Measurements from ENCODE around the gene GNG7.
"Not testable (repeated sequence)": the region's sequence is repeated elsewhere in the genome, so short reads cannot be mapped to it uniquely, and the experiment has no call there.

The GNG7 gene

DNA sequence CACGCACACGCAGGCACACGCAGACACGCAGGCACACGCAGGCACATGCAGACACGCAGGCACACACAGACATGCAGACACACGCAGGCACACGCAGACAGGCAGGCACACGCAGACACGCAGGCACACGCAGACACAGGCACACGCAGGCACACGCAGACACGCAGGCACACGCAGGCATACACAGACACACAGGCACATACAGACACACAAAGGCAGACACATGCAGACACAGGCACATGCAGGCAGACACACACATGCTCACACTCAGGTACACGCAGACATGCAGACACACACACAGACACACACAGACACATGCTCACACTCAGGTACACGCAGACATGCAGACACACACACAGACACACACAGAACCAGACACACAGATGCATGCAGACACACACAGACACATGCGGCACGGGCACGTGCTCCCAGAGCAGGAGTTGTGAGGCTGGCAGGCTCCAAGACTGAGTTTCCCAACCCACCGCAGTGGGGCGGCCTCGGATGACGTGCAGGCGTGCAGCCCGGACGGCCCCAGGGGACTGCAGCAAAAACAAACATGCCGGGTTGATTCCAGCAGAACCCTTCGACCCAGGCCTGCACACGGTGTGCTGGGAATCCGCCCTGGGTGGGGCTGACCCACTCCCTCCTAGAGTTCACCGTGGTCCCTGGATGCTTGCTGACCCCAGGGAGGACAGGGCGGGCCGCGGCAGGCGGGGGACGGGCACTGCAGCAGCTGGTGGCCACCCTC is 126.6 kb downstream of the GNG7 start:
- DNase-seq (ENCODE audit: low read depth, low spot score): no peak

DNA sequence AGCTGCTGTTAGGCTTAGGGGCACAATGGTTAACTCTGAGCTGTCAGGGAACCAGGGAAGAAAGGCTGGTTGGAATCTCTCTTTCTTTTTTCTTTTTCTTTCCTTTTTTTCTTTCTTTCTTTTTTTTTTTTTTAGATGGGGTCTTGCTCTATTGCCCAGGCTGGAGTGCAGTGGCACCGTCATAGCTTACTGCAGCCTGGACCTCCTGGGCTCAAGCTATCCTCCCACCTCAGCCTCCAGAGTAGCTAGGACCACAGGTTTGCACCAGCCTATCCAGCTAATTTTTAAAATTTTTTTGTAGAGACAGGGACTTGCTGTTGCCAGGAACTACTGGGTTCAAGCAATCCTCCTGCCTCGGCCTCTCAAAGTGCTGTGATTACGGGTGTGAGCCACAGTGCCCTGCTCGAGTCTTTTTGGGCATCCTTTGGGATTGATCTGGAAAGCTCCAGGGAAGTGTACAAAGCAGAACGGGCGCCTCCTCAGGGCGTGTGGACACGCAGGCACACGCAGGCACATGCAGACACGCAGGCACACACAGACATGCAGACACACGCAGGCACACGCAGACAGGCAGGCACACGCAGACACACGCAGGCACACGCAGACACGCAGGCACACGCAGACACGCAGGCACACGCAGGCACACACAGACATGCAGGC is 127.4 kb downstream of the GNG7 start:
- no peak for DNase-seq (ENCODE audit: low read depth, low spot score)

DNA sequence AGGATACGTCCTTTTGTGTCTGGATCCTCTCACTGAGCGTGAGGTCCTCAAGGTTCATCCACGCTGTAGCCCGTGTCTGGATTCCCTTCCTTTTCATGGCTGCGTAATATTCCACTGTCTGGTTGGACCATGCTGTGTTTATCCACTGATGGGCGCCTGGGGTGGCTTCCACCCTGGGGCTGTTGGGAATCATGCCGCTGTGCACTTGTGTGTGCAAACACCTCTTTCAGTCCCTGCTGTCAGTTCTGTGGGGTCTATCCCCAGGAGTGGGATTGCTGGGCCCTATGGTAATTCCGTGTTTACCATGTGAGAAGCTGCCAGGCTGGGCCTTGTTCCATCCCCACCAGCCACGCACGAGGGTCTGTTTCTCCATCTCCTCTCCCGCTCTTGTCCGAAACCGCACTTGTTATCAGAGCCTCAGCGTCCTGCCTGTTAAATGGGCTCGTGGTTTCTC is 128.0 kb downstream of the GNG7 start:
- no peak for DNase-seq (ENCODE audit: low read depth, low spot score)

GRCh38 chr19:2573916-2574315 is 128.6 kb downstream of the GNG7 start:
- DNase-seq (ENCODE audit: low read depth, low spot score): no peak

GRCh38 chr19:2572152-2572551 is 130.3 kb downstream of the GNG7 start:
- not testable (repeated sequence) for DNase-seq (ENCODE audit: low read depth, low spot score)

GRCh38 chr19:2569596-2570465 is 132.7 kb downstream of the GNG7 start:
- no peak for DNase-seq (ENCODE audit: low read depth, low spot score)

GRCh38 chr19:2567996-2568395 is 134.5 kb downstream of the GNG7 start:
- no peak for DNase-seq (ENCODE audit: low read depth, low spot score)

- DNase-seq (ENCODE audit: low read depth, low spot score): no peak
Measured at GRCh38 chr19:2567580-2567979, 134.9 kb downstream of the GNG7 start.

- DNase-seq (ENCODE audit: low read depth, low spot score): not testable (repeated sequence)
Measured at GRCh38 chr19:2563546-2563945, 138.9 kb downstream of the GNG7 start.

GRCh38 chr19:2561895-2562294 is 140.6 kb downstream of the GNG7 start:
- peak; percentile 65 for DNase-seq (ENCODE audit: low read depth, low spot score)

DNA sequence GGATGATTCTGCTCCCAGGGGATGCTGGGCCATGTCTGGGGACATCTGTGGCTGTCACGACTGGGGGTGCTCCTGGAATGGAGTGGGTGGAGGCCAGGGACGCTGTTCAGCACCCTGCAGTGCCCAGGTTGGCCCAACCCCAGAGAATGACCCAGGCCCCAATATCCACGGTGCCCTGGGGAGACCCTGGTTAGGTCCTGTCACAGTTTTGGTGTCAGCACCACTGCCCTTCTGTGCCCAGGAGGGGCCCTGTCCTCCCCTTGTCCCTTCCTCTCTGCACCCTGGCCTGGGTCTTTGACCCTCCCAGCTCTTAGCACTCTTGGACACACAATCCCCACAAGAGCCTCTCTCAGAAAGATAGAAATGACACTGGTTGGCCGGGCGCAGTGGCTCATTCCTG is 141.3 kb downstream of the GNG7 start:
- DNase-seq (ENCODE audit: low read depth, low spot score): no peak

GRCh38 chr19:2560369-2560768 is 142.1 kb downstream of the GNG7 start:
- DNase-seq (ENCODE audit: low read depth, low spot score): no peak

DNA sequence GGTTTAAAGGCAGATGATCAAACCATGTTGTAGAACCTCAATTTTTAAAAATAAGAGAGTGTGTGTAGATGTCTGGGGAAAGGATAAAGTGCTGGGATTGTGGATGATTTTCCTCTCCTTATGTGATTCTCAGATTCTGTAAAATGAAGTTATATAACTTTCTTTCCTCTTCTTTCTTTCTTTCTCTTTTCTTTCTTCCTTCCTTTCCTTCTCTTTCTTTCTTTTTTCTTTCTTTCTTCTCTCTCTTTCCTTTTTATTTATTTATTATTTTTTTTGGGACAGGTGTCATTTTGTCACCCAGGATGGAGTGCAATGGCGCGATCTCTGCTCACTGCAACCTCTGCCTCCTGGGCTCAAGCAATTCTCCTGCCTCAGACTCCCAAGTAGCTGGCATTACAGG is 144.0 kb downstream of the GNG7 start:
- DNase-seq (ENCODE audit: low read depth, low spot score): no peak

GRCh38 chr19:2558131-2558530 is 144.4 kb downstream of the GNG7 start:
- DNase-seq (ENCODE audit: low read depth, low spot score): not testable (repeated sequence)

GRCh38 chr19:2557093-2557440 is 145.4 kb downstream of the GNG7 start:
- no peak for DNase-seq (ENCODE audit: low read depth, low spot score)

DNA sequence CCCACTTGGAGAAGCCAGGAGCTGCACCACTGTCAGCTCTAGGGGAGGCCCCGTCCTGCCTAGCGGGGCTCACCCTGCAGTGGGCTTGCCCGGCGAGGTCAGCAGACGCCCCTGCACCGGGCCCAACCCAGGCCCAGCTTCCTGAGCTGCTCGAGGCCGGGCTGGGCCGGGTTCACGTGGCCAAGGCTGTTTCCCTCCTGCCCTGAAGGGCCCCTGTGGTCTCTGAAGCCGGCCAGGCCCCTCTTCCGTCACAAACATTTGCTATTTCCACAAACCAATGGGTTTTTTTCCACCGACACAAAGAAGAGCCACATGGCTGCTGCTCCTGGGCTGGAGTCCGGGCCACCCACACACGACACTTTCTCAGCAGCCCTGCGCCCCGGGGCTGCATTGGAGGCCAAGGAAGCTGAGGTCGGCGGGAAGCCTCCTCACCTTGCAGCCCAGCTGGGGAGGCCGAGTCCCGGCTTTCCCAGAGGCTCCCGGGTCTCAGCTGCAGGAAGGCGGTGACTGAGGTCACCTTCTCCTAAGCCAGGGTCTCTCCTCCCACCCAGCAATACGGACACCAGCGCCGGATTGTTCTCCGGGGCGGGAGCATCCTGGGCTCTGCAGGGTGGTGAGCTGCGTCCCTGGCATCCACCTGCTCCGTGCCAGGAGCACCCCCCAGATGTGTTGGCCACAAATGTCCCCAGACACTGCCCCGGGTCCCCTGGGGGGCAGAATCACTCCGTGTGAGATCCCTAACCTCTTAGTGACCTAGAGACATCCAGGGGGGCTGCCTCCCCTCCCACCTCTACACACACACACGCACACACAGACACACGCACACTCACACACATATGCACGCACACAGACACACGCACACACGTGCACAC is 146.0 kb downstream of the GNG7 start:
- DNase-seq (ENCODE audit: low read depth, low spot score): no peak

DNA sequence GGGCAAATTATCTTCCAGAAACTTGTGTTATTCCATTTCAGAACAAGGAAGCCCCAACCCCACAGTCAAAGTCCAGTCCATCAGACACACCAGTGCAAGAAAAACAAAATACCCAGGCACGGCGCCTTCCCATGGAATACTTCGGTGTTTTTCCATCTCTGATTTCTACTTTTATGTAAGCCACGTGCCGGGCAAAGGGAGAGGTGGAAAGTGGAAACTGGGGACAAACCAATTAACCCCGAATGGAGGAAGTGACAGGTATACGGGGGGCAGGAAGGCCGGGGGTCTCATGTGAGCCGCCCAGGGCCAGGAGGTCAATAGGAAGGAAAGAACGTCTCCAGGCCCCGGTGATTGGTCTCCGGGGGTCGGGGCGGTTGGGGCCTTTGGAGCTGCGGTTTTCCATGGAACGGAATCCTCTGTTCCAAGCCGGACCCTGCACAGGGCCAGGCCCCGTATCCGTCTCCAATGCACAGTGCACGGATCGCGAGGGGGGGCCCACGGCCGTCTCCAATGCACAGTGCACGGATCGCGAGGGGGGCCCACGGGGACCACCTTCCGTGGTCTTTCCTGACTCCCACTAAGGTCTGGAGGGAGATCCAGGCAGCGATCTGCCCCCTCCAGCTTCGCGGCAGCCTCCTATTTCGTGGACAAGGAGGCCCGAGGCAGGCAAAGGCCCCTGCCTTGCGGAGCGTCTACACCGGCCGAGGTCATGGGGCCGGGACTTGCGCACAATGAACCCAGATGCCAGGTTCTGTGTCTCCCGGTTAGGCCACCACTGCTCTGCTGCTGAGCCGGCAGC is 146.9 kb downstream of the GNG7 start:
- no peak for DNase-seq (ENCODE audit: low read depth, low spot score)

DNA sequence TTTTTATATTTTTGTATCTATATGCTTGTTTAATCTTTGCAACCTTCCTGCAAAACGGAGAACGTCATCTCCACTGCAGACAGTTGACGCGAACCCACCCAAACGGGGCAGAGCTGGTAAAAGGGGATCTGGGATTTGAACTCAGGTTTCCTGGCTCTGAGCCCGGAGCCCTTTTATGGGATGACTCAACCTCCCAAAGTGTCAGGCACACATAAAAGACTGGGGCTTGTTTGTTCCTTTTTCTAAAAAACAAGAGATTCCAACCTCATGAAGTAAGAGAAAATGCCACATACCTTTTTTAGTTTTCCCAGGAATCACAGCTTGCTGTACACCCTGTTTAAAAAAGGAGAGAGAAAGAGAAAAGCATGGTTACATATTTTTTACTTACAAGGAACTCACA is 147.6 kb downstream of the GNG7 start:
- no peak for DNase-seq (ENCODE audit: low read depth, low spot score)

- DNase-seq (ENCODE audit: low read depth, low spot score): no peak
Measured at GRCh38 chr19:2553510-2553909, 149.0 kb downstream of the GNG7 start.

GRCh38 chr19:2552859-2553258 is 149.6 kb downstream of the GNG7 start:
- DNase-seq (ENCODE audit: low read depth, low spot score): no peak

- DNase-seq (ENCODE audit: low read depth, low spot score): no peak
Measured at GRCh38 chr19:2551864-2552185, 150.7 kb downstream of the GNG7 start.
